GM19023 (cell line): ENCODE measurements around the gene IQGAP2.
"Not testable (repeated sequence)": the region's sequence is repeated elsewhere in the genome, so short reads cannot be mapped to it uniquely, and the experiment has no call there.

Experiments used
- ATAC-seq: cut with Tn5 transposase; IDR thresholded peaks from one replicate; pipeline ENCODE4 v1.9.1; 2021; ENCODE audit warnings: mild to moderate bottlenecking, moderate library complexity; ENCODE audit not compliant: unreplicated experiment

Gene IQGAP2

GRCh38 chr5:76402886-76403765 is at the start of gene IQGAP2:
IQGAP2 (plus strand) TSS chr5:76403285; CDS start chr5:76403546, 261 bp downstream.
- peak; percentile 58 for ATAC-seq

- ATAC-seq: no peak
These were observed 46.2 kb upstream of the IQGAP2 start for GRCh38 chr5:76356887-76357286.

- ATAC-seq: no peak
These were observed 39.5 kb upstream of the IQGAP2 start for GRCh38 chr5:76363352-76364225.

- ATAC-seq: no peak
These were observed 38.9 kb upstream of the IQGAP2 start for GRCh38 chr5:76364226-76364589.

- ATAC-seq: no peak
These were observed 37.5 kb upstream of the IQGAP2 start for GRCh38 chr5:76365561-76365960.

- no peak for ATAC-seq
These were observed 36.5 kb upstream of the IQGAP2 start for GRCh38 chr5:76366596-76366995.

GRCh38 chr5:76367623-76368371 is 35.3 kb upstream of the IQGAP2 start:
- peak; percentile 59 for ATAC-seq

- no peak for ATAC-seq
These were observed 34.1 kb upstream of the IQGAP2 start for GRCh38 chr5:76368941-76369340.

GRCh38 chr5:76369668-76370067 is 33.4 kb upstream of the IQGAP2 start:
- not testable (repeated sequence) for ATAC-seq

- ATAC-seq: no peak
These were observed 31.1 kb upstream of the IQGAP2 start for GRCh38 chr5:76371960-76372322.

- ATAC-seq: no peak
These were observed 30.6 kb upstream of the IQGAP2 start for GRCh38 chr5:76372323-76373054.

GRCh38 chr5:76376148-76376865 is 26.8 kb upstream of the IQGAP2 start:
- ATAC-seq: no peak

GRCh38 chr5:76376866-76377230 is 26.2 kb upstream of the IQGAP2 start:
- no peak for ATAC-seq

- ATAC-seq: no peak
These were observed 24.7 kb upstream of the IQGAP2 start for GRCh38 chr5:76378355-76378754.

GRCh38 chr5:76379316-76379715 is 23.8 kb upstream of the IQGAP2 start:
- no peak for ATAC-seq

- no peak for ATAC-seq
These were observed 23.2 kb upstream of the IQGAP2 start for GRCh38 chr5:76379855-76380254.

- ATAC-seq: no peak
These were observed 22.6 kb upstream of the IQGAP2 start for GRCh38 chr5:76380346-76381066.

- no peak for ATAC-seq
These were observed 19.8 kb upstream of the IQGAP2 start for GRCh38 chr5:76383126-76383832.

- no peak for ATAC-seq
These were observed 18.9 kb upstream of the IQGAP2 start for GRCh38 chr5:76384189-76384588.
